HCT116 (cell line): ENCODE data around the gene UCHL5. TPM values are rescaled to one million over a fixed set of nuclear protein-coding genes. Genes with fewer than 3 reads are reported as not detected.

Experiments used
- ATAC-seq: fragments of 200-7000 bp; cut with Tn5 transposase; 2 replicates; pipeline ENCODE4 v1.9.1; 2020; ENCODE audit warnings: mild to moderate bottlenecking, moderate library complexity
- BruUV-seq: library from RNA; stranded (reverse); fragments of 400-500 nt; replicated peaks from 2 replicates; lab custom pipeline; 2021; lab: Mats Ljungman, UMichigan
- CTCF ChIA-PET: fragments of 300-600 bp; sonication (Branson Sonifier 250); formaldehyde crosslinking; loops from one replicate; lab custom pipeline; 2021; ENCODE audit warnings: antibody characterized with exemption; lab: Charles Lee
- POLR2A ChIA-PET: fragments of 300-600, 350-600 bp; sonication (Branson Sonifier 250); formaldehyde crosslinking; loops from one replicate; lab custom pipeline; 2021; ENCODE audit warnings: antibody characterized with exemption; lab: Charles Lee
- RAD21 ChIA-PET, 2 experiments: fragments of 300-600 bp; sonication (Branson Sonifier 250); formaldehyde crosslinking; loops; one replicate each; lab custom pipeline; 2023; ENCODE audit warnings: low total read pairs in 2 of 2; ENCODE audit not compliant: uncharacterized antibody in 2 of 2, unreplicated experiment in 2 of 2, low non-redundant PET in 1 of 2; lab: Charles Lee
- DNase-seq: peaks from one replicate; pipeline ENCODE4 v3.0.0-alpha.2; 2010; ENCODE audit warnings: low read depth, low spot score
- H2AFZ ChIP-seq: fragments of 200-600 bp; shearing (Covaris generic), sonication (generic); 2 replicates; pipeline ENCODE4 v1.6.1; 2017; ENCODE audit warnings: low read depth, mixed run types, mixed read lengths, antibody characterized with exemption, low read length; ENCODE audit not compliant: poor library complexity, severe bottlenecking
- H3K27ac ChIP-seq: 2 replicates; pipeline ENCODE4 v1.5.1; 2012; ENCODE audit warnings: low read depth, low read length
- H3K27me3 ChIP-seq: fragments of 200-600 bp; sonication (generic); 2 replicates; pipeline ENCODE4 v1.6.1; 2016; ENCODE audit warnings: mixed run types, low read length, mixed read lengths; ENCODE audit not compliant: insufficient read depth
- H3K36me3 ChIP-seq, 2 experiments: fragments of 200-500 bp in 1 of 2; fragments of 200-600 bp in 1 of 2; sonication (Bioruptor generic) in 1 of 2; sonication (generic) in 1 of 2; 2 replicates each; pipeline versions ENCODE4 v1.5.1 to v1.6.1; 2014 to 2016; ENCODE audit warnings: low read length in 2 of 2, inconsistent platforms in 1 of 2, mixed read lengths in 1 of 2, mixed run types in 1 of 2; ENCODE audit not compliant: insufficient read depth in 2 of 2, control insufficient read depth in 1 of 2
- H3K4me1 ChIP-seq, 2 experiments: fragments of 200-600 bp in 1 of 2; sonication (generic) in 1 of 2; 2 replicates each; pipeline versions ENCODE4 v1.5.1 to v1.6.1; 2012 to 2017; ENCODE audit warnings: low read length in 2 of 2, inconsistent platforms in 1 of 2, mild to moderate bottlenecking in 1 of 2, mixed read lengths in 1 of 2, mixed run types in 1 of 2, moderate library complexity in 1 of 2; ENCODE audit not compliant: insufficient read depth in 2 of 2, control insufficient read depth in 1 of 2
- H3K4me2 ChIP-seq: fragments of 200-600 bp; sonication (generic); 2 replicates; pipeline ENCODE4 v1.6.1; 2017; ENCODE audit warnings: mixed run types, low read length, mixed read lengths
- H3K4me3 ChIP-seq, 2 experiments: fragments of 200-600 bp in 1 of 2; sonication (generic) in 1 of 2; replicated peaks in 1 of 2; 2 replicates each; pipeline ENCODE4 v1.5.1; 2011 to 2016; ENCODE audit warnings: low read length in 2 of 2, control low read depth in 1 of 2, low read depth in 1 of 2, mild to moderate bottlenecking in 1 of 2, mixed read lengths in 1 of 2, mixed run types in 1 of 2
- H3K79me2 ChIP-seq: fragments of 200-600 bp; sonication (generic); 2 replicates; pipeline ENCODE4 v1.6.1; 2017; ENCODE audit warnings: mild to moderate bottlenecking, mixed run types, low read length, moderate library complexity, mixed read lengths; ENCODE audit not compliant: insufficient read depth
- H3K9ac ChIP-seq: fragments of 200-600 bp; sonication (generic); 2 replicates; pipeline ENCODE4 v1.6.1; 2016; ENCODE audit warnings: low read length, mixed read lengths
- H3K9me2 ChIP-seq: fragments of 200-600 bp; sonication (generic), shearing (Covaris generic); 2 replicates; pipeline ENCODE4 v1.6.1; 2017; ENCODE audit warnings: mixed run types, mild to moderate bottlenecking, moderate library complexity; ENCODE audit not compliant: insufficient read depth
- H3K9me3 ChIP-seq, 2 experiments: fragments of 200-500 bp in 1 of 2; fragments of 200-600 bp in 1 of 2; sonication (Bioruptor generic) in 1 of 2; sonication (generic) in 1 of 2; 2 replicates each; pipeline ENCODE4 v1.6.1; 2014 to 2017; ENCODE audit warnings: low read length in 2 of 2, mixed read lengths in 2 of 2, inconsistent platforms in 1 of 2, low read depth in 1 of 2, mild to moderate bottlenecking in 1 of 2, mixed run types in 1 of 2, moderate library complexity in 1 of 2; ENCODE audit not compliant: control insufficient read depth in 1 of 2, insufficient read depth in 1 of 2
- H4K20me1 ChIP-seq: fragments of 200-600 bp; sonication (generic), shearing (Covaris generic); 2 replicates; pipeline ENCODE4 v1.6.1; 2017; ENCODE audit warnings: mixed run types, mild to moderate bottlenecking, moderate library complexity; ENCODE audit not compliant: insufficient read depth
- CBX3 ChIP-seq: IDR thresholded peaks from 2 replicates; pipeline ENCODE4 v1.6.1; 2012; ENCODE audit warnings: low read depth
- ELF1 ChIP-seq: IDR thresholded peaks from 2 replicates; pipeline ENCODE4 v1.6.1; 2012; ENCODE audit warnings: low read depth, borderline replicate concordance
- EZH2phosphoT487 ChIP-seq: fragments of 200-600 bp; IDR thresholded peaks from 2 replicates; pipeline ENCODE4 v1.6.1; 2018; ENCODE audit warnings: antibody characterized with exemption, borderline replicate concordance
- POLR2A ChIP-seq: IDR thresholded peaks from 2 replicates; pipeline ENCODE4 v1.7.0; 2011; ENCODE audit warnings: borderline replicate concordance; ENCODE audit not compliant: insufficient read depth, insufficient read length; ENCODE audit errors: extremely low read depth
- RAD21 ChIP-seq: IDR thresholded peaks from 2 replicates; pipeline ENCODE4 v1.6.1; 2012; ENCODE audit warnings: low read depth, mild to moderate bottlenecking
- SIN3A ChIP-seq: IDR thresholded peaks from 2 replicates; pipeline ENCODE4 v1.6.1; 2012; ENCODE audit warnings: low read depth
- SP1 ChIP-seq: IDR thresholded peaks from 2 replicates; pipeline ENCODE4 v1.6.1; 2012; ENCODE audit warnings: low read depth
- SRF ChIP-seq: IDR thresholded peaks from 2 replicates; pipeline ENCODE4 v1.6.1; 2012; ENCODE audit warnings: low read depth
- YY1 ChIP-seq: IDR thresholded peaks from 2 replicates; pipeline ENCODE4 v1.6.1; 2011; ENCODE audit warnings: low read length, low read depth, moderate library complexity, mild to moderate bottlenecking; ENCODE audit not compliant: insufficient replicate concordance; ENCODE audit errors: extremely low read depth
- ZFX ChIP-seq: fragments of 450-650 bp; IDR thresholded peaks from 2 replicates; pipeline ENCODE4 v1.6.1; 2017
- ZNF274 ChIP-seq: fragments of 200-500 bp; sonication (Bioruptor generic); IDR thresholded peaks from 2 replicates; pipeline ENCODE4 v1.6.1; 2014; ENCODE audit warnings: mild to moderate bottlenecking, low read depth, low read length, inconsistent platforms
- intact Hi-C: fragments of 100-400 bp; cut with micrococcal nuclease; formaldehyde crosslinking; loops from 2 replicates; pipeline ENCODE4 v1.10.0; 2022
- total RNA-seq: library from RNA; stranded (reverse); gene quantifications from one replicate; pipeline ENCODE4 v1.2.1, GENCODE V29; 2021; ENCODE audit not compliant: unreplicated experiment
- TF ChIP-seq, protein P1 (sequence below): IDR thresholded peaks from 2 replicates; pipeline ENCODE4 v1.6.1; 2012; ENCODE audit warnings: low read depth
- TF ChIP-seq, protein P2 (sequence below): IDR thresholded peaks from 2 replicates; pipeline ENCODE4 v1.6.1; 2011; ENCODE audit warnings: mild to moderate bottlenecking, low read length, moderate library complexity; ENCODE audit not compliant: insufficient replicate concordance; ENCODE audit errors: extremely low read depth
- TF ChIP-seq, protein P3 (sequence below): IDR thresholded peaks from 2 replicates; pipeline ENCODE4 v1.6.1; 2012
- TF ChIP-seq, protein P4 (sequence below), 3 experiments: fragments of 200-600 bp in 1 of 3; sonication (generic) in 1 of 3; IDR thresholded peaks in 2 of 3; conservative IDR thresholded peaks in 1 of 3; 2 replicates each; pipeline ENCODE4 v1.5.1; 2012 to 2017; ENCODE audit warnings: low read depth in 2 of 3, low read length in 2 of 3, antibody characterized with exemption in 1 of 3, borderline replicate concordance in 1 of 3, control low read depth in 1 of 3, mild to moderate bottlenecking in 1 of 3, mixed read lengths in 1 of 3, mixed run types in 1 of 3, moderate library complexity in 1 of 3; ENCODE audit not compliant: insufficient read depth in 1 of 3

UCHL5 gene
- total RNA-seq, 1 experiment from 2014 or later, result 75.8 TPM

DNA sequence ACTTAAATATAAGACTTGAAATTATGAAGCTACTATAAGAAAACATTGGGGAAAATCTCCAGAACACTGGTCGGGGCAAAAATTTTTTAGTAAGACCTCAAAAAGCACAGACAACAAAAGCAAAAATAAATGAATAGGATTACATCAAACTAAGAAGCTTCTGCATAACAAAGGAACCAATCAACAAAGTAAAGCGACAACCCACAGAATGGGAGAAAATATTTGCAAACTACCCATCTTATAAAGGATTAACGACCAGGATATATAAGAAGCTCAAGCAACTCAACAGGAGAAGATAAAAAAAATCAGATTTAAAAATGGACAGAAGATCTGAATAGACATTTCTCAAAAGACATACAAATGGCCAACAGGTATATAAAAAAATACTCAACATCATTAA, 19.1 kb downstream of the UCHL5 start:
- no peaks in the 10 kb centered on the region for H3K27me3 ChIP-seq
- no peak overlapping the region for H3K9ac ChIP-seq
- no peaks in the 10 kb centered on the region for H3K4me1 ChIP-seq
- POLR2A ChIA-PET, result no interaction called here
- TF ChIP-seq ZNF274 (no peak), SP1 (no peak), EZH2phosphoT487 (no peak), ELF1 (no peak), POLR2A (no peak), ZFX (no peak), YY1 (no peak), SRF (no peak), CBX3 (no peak), RAD21 (no peak), SIN3A (no peak)
- TF ChIP-seq, protein P1, sequence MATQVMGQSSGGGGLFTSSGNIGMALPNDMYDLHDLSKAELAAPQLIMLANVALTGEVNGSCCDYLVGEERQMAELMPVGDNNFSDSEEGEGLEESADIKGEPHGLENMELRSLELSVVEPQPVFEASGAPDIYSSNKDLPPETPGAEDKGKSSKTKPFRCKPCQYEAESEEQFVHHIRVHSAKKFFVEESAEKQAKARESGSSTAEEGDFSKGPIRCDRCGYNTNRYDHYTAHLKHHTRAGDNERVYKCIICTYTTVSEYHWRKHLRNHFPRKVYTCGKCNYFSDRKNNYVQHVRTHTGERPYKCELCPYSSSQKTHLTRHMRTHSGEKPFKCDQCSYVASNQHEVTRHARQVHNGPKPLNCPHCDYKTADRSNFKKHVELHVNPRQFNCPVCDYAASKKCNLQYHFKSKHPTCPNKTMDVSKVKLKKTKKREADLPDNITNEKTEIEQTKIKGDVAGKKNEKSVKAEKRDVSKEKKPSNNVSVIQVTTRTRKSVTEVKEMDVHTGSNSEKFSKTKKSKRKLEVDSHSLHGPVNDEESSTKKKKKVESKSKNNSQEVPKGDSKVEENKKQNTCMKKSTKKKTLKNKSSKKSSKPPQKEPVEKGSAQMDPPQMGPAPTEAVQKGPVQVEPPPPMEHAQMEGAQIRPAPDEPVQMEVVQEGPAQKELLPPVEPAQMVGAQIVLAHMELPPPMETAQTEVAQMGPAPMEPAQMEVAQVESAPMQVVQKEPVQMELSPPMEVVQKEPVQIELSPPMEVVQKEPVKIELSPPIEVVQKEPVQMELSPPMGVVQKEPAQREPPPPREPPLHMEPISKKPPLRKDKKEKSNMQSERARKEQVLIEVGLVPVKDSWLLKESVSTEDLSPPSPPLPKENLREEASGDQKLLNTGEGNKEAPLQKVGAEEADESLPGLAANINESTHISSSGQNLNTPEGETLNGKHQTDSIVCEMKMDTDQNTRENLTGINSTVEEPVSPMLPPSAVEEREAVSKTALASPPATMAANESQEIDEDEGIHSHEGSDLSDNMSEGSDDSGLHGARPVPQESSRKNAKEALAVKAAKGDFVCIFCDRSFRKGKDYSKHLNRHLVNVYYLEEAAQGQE, result no peak
- TF ChIP-seq, protein P2, sequence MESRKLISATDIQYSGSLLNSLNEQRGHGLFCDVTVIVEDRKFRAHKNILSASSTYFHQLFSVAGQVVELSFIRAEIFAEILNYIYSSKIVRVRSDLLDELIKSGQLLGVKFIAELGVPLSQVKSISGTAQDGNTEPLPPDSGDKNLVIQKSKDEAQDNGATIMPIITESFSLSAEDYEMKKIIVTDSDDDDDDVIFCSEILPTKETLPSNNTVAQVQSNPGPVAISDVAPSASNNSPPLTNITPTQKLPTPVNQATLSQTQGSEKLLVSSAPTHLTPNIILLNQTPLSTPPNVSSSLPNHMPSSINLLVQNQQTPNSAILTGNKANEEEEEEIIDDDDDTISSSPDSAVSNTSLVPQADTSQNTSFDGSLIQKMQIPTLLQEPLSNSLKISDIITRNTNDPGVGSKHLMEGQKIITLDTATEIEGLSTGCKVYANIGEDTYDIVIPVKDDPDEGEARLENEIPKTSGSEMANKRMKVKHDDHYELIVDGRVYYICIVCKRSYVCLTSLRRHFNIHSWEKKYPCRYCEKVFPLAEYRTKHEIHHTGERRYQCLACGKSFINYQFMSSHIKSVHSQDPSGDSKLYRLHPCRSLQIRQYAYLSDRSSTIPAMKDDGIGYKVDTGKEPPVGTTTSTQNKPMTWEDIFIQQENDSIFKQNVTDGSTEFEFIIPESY, result no peak
- TF ChIP-seq, protein P3, sequence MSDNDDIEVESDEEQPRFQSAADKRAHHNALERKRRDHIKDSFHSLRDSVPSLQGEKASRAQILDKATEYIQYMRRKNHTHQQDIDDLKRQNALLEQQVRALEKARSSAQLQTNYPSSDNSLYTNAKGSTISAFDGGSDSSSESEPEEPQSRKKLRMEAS, result no peak
- TF ChIP-seq, protein P4, sequence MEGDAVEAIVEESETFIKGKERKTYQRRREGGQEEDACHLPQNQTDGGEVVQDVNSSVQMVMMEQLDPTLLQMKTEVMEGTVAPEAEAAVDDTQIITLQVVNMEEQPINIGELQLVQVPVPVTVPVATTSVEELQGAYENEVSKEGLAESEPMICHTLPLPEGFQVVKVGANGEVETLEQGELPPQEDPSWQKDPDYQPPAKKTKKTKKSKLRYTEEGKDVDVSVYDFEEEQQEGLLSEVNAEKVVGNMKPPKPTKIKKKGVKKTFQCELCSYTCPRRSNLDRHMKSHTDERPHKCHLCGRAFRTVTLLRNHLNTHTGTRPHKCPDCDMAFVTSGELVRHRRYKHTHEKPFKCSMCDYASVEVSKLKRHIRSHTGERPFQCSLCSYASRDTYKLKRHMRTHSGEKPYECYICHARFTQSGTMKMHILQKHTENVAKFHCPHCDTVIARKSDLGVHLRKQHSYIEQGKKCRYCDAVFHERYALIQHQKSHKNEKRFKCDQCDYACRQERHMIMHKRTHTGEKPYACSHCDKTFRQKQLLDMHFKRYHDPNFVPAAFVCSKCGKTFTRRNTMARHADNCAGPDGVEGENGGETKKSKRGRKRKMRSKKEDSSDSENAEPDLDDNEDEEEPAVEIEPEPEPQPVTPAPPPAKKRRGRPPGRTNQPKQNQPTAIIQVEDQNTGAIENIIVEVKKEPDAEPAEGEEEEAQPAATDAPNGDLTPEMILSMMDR (IDR thresholded peaks at IDR 0.05 in 2 of 3, conservative IDR thresholded peaks at IDR 0.05 in 1 of 3; ENCODE audit: borderline replicate concordance in 1 of 3, insufficient read depth in 1 of 3, low read depth in 2 of 3, low read length in 2 of 3), result no peak
- H3K4me2 ChIP-seq, result no peak overlapping the region
- H3K9me3 ChIP-seq, result no peaks in the 10 kb centered on the region
- no peak overlapping the region for H3K27ac ChIP-seq
- no peaks in the 10 kb centered on the region for H3K9me2 ChIP-seq
- H3K36me3 ChIP-seq, result peaks cover 5 to 8% of the 10 kb centered on the region in 2 experiments; a peak in 1 of 4 replicates
- intact Hi-C loops, result no loop called here
- no peak overlapping the region for H2AFZ ChIP-seq
- CTCF ChIA-PET, result interaction anchor here (1.0 to 1.4 kb wide), 3 partner anchors 8 to 233 kb away, joined by 3 to 5 read pairs (median 4); no protein-coding TSS in a partner anchor
- no peak for ATAC-seq
- no TSS peak for BruUV-seq
- no peak overlapping the region for H3K4me3 ChIP-seq
- peaks cover 77% of the 10 kb centered on the region for H3K79me2 ChIP-seq
- peaks cover 6% of the 10 kb centered on the region; the same call in 1 of the 2 replicates for H4K20me1 ChIP-seq
- DNase-seq, result no peak
- RAD21 ChIA-PET, result no interaction called here
